ENCODE measurements around the gene EEFSEC.

EEFSEC gene

DNA sequence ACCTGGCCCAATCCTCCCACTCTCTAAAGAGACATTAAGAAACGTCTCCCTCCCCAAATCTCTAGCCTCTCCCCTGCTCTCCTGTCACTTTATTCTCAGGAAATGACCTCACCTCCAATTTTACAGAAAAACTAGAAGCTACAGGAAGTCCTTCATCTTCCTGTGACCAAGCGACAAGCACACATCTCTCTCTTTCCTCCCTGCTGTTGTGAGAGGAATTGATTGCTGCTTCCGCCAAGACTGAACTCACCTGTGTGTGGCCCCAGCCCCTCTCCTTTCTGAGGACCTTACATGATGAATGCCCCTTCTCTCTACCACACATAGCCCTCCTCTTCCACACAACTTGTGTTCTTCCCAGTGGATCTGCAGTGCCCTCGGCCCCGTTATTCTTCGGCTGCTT lies 295.2 kb downstream of the EEFSEC start:
- no peak for DNase-seq (ENCODE audit: low spot score)
- TF ChIP-seq, protein P1, sequence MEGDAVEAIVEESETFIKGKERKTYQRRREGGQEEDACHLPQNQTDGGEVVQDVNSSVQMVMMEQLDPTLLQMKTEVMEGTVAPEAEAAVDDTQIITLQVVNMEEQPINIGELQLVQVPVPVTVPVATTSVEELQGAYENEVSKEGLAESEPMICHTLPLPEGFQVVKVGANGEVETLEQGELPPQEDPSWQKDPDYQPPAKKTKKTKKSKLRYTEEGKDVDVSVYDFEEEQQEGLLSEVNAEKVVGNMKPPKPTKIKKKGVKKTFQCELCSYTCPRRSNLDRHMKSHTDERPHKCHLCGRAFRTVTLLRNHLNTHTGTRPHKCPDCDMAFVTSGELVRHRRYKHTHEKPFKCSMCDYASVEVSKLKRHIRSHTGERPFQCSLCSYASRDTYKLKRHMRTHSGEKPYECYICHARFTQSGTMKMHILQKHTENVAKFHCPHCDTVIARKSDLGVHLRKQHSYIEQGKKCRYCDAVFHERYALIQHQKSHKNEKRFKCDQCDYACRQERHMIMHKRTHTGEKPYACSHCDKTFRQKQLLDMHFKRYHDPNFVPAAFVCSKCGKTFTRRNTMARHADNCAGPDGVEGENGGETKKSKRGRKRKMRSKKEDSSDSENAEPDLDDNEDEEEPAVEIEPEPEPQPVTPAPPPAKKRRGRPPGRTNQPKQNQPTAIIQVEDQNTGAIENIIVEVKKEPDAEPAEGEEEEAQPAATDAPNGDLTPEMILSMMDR (IDR thresholded peaks at IDR 0.05; ENCODE audit: extremely low read depth, missing control alignments): no peak

- no peak for DNase-seq (ENCODE audit: low spot score)
- TF ChIP-seq, protein P1 (IDR thresholded peaks at IDR 0.05; ENCODE audit: extremely low read depth, missing control alignments): no peak
These were observed 295.9 kb downstream of the EEFSEC start for GRCh38 chr3:128449111-128449638.

DNA sequence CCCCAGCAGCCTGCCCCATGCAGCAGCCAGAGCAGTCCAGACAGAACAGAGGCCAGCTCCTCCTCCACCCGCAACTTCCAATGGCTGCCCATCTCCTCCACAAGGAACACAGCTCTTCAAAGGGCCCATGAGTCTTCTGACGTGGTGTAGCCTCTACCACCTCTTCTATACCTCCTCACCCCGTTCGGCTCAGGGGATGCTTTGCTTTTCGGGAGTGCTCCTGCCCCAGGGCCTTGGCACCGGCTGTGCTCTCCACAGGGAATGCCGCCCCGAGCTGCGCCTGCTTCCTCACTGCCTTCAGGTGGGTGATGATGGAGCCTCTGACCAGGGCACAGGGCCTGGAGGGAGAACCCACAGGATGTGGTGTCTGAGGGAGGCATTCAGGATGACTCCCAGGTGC lies 298.8 kb downstream of the EEFSEC start:
- TF ChIP-seq, protein P1 (IDR thresholded peaks at IDR 0.05; ENCODE audit: extremely low read depth, missing control alignments): no peak
- no peak for DNase-seq (ENCODE audit: low spot score)

DNA sequence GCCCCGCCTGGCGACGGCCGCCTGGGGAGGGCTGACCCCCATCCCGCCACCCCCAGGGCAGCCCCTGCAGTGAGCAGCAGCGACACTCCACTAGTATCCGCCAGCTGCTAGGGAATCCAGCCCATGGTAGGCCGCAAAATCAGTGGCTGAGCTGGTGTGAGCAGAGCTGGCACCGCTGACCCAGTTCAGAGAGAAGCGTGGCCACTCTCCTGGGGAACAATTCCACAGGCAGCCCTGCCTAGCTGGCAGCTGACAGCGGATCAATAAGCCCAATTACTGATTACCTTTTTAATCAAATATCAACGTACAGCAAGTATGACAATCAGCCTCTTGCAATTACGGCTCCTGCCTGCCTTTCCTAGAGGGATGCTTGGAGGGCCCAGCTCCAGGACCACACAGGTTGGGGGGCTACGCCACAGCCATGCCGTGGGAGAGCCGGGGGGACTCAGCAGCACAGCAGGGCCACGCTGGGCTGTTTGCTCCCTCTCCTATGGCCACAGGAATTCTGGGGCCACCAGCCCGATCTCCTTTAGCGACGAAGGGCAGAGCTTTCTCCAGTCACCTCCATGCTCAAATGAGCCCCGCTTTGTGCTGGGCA lies 299.5 kb downstream of the EEFSEC start:
- TF ChIP-seq, protein P1 (IDR thresholded peaks at IDR 0.05; ENCODE audit: extremely low read depth, missing control alignments): no peak
- DNase-seq (ENCODE audit: low spot score): no peak

DNA sequence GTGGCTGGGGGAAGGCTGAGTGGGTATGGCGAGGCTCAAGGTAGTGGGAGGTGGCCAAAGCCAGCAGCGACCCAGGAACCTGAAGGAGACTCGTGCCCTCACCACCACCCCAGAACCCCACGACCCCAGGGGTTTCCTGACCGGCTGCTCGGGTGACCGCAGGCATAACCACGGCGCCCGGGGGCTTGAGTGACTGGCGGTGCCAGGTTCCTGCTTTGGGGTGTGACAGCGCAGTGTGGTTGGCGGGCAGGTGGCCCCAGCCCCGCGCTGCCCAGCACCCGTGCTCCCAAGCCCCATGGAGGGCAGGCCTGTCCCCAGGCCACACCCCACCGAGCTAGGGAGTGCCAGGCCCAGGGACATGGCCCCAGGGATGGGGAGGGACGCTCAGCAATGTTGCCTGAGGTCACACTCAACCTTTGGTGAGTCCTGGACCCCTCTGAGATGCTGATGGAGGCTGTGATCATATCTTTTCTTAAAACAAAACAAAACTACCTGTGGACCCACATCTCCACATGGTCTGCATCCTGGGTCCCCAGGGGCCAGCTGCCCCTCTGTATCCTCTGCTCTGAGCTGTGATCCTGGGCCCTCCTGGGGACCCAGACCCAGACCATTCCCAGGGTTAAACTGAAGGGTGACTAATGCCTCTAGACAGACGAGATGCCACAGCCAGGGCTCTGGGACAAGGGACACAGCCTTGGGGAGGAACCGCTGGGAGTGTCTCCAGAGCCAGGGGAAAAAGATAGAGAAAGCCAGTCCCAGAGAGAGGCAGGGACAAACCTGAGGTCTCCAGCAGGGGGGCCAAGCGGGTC lies 300.4 kb downstream of the EEFSEC start:
- TF ChIP-seq, protein P1 (IDR thresholded peaks at IDR 0.05; ENCODE audit: extremely low read depth, missing control alignments): no peak
- DNase-seq (ENCODE audit: low spot score): no peak

- TF ChIP-seq, protein P1 (IDR thresholded peaks at IDR 0.05; ENCODE audit: extremely low read depth, missing control alignments): no peak
- no peak for DNase-seq (ENCODE audit: low spot score)
These were observed 301.0 kb downstream of the EEFSEC start for GRCh38 chr3:128454310-128454618.

GRCh38 chr3:128455116-128455515 lies 301.8 kb downstream of the EEFSEC start:
- TF ChIP-seq, protein P1 (IDR thresholded peaks at IDR 0.05; ENCODE audit: extremely low read depth, missing control alignments): no peak
- no peak for DNase-seq (ENCODE audit: low spot score)

All from GM20000 (cell line).